CD14-positive monocyte (primary cell): ENCODE data around the gene TREML4. TPM values are rescaled to one million over a fixed set of nuclear protein-coding genes. Genes with fewer than 3 reads are reported as not detected.

Experiments used
- DNase-seq, 3 donors: peaks; one replicate each; pipeline ENCODE4 v3.0.0-alpha.2; 2011 to 2022
- H2AFZ ChIP-seq: 2 replicates; pipeline ENCODE4 v1.6.0; 2012; ENCODE audit warnings: mild to moderate bottlenecking, low read depth, low read length, inconsistent platforms; ENCODE audit not compliant: insufficient read depth, poor library complexity, severe bottlenecking
- H3K27ac ChIP-seq, 2 donors: 1 replicate in 1 of 2; 2 replicates in 1 of 2; pipeline ENCODE4 v1.5.1; 2012 to 2013; ENCODE audit warnings: low read length in 2 of 2, control low read depth in 1 of 2, inconsistent platforms in 1 of 2, low read depth in 1 of 2, mild to moderate bottlenecking in 1 of 2
- H3K27me3 ChIP-seq, 2 donors: one replicate each; pipeline versions ENCODE4 v1.6.0 to v1.6.1; 2011 to 2013; ENCODE audit warnings: low read length in 2 of 2; ENCODE audit not compliant: control insufficient read depth in 2 of 2, insufficient read depth in 2 of 2
- H3K36me3 ChIP-seq, 2 donors: replicated peaks in 1 of 2; 1 replicate in 1 of 2; 2 replicates in 1 of 2; pipeline versions ENCODE4 v1.5.1 to v1.6.1; 2012 to 2013; ENCODE audit warnings: low read length in 2 of 2, control low read depth in 1 of 2, inconsistent platforms in 1 of 2, mild to moderate bottlenecking in 1 of 2; ENCODE audit not compliant: insufficient read depth in 2 of 2, control insufficient read depth in 1 of 2
- H3K4me1 ChIP-seq, 2 donors: 1 replicate in 1 of 2; 2 replicates in 1 of 2; pipeline versions ENCODE4 v1.5.1 to v1.6.1; 2012 to 2013; ENCODE audit warnings: low read length in 2 of 2, control low read depth in 1 of 2, inconsistent platforms in 1 of 2, mild to moderate bottlenecking in 1 of 2, moderate library complexity in 1 of 2; ENCODE audit not compliant: insufficient read depth in 2 of 2, control insufficient read depth in 1 of 2
- H3K4me2 ChIP-seq: replicated peaks from 2 replicates; pipeline ENCODE3; 2012; ENCODE audit warnings: low read length, moderate library complexity, mild to moderate bottlenecking; ENCODE audit not compliant: poor library complexity, severe bottlenecking; ENCODE audit errors: extremely low read depth
- H3K4me3 ChIP-seq, 3 experiments: fragments of 200-600 bp in 1 of 3; sonication (generic) in 1 of 3; replicated peaks in 1 of 3; 1 replicate in 2 of 3; 2 replicates in 1 of 3; pipeline ENCODE4 v1.5.1; 2011 to 2013; ENCODE audit warnings: low read length in 3 of 3, mild to moderate bottlenecking in 3 of 3, control low read depth in 2 of 3, low read depth in 2 of 3, inconsistent platforms in 1 of 3, moderate library complexity in 1 of 3
- H3K79me2 ChIP-seq: 2 replicates; pipeline ENCODE4 v1.6.0; 2012; ENCODE audit warnings: mild to moderate bottlenecking, control low read depth, inconsistent platforms, low read length, moderate library complexity; ENCODE audit not compliant: insufficient read depth
- H3K9ac ChIP-seq: 2 replicates; pipeline ENCODE4 v1.6.0; 2017; ENCODE audit warnings: low read length, mild to moderate bottlenecking; ENCODE audit not compliant: insufficient read depth, poor library complexity, severe bottlenecking
- H3K9me3 ChIP-seq, 2 donors: replicated peaks in 1 of 2; 1 replicate in 1 of 2; 2 replicates in 1 of 2; pipeline versions ENCODE4 v1.5.1 to v1.6.1; 2012 to 2013; ENCODE audit warnings: low read length in 2 of 2, control low read depth in 1 of 2; ENCODE audit not compliant: control insufficient read depth in 1 of 2, insufficient read depth in 1 of 2
- H4K20me1 ChIP-seq: 2 replicates; pipeline ENCODE4 v1.6.0; 2012; ENCODE audit warnings: mild to moderate bottlenecking, low read length, control low read depth, moderate library complexity; ENCODE audit not compliant: insufficient read depth
- H3K27ac Mint-ChIP-seq, 7 donors: one replicate each; pipeline ENCODE4 v1.8.0; 2020; ENCODE audit warnings: mild to moderate bottlenecking in 7 of 7, mixed read lengths in 7 of 7, moderate library complexity in 6 of 7, inconsistent platforms in 2 of 7
- H3K27me3 Mint-ChIP-seq, 3 donors: one replicate each; pipeline ENCODE4 v1.8.0; 2021 to 2022; ENCODE audit warnings: low read depth in 3 of 3, mild to moderate bottlenecking in 3 of 3, mixed read lengths in 3 of 3, moderate library complexity in 3 of 3, inconsistent platforms in 1 of 3
- H3K36me3 Mint-ChIP-seq, 2 donors: one replicate each; pipeline ENCODE4 v1.8.0; 2020; ENCODE audit warnings: mixed read lengths in 2 of 2, inconsistent platforms in 1 of 2, mild to moderate bottlenecking in 1 of 2
- H3K4me1 Mint-ChIP-seq: one replicate; pipeline ENCODE4 v1.8.0; 2020; ENCODE audit warnings: mild to moderate bottlenecking, mixed read lengths
- H3K4me3 Mint-ChIP-seq, 2 donors: one replicate each; pipeline ENCODE4 v1.8.0; 2020; ENCODE audit warnings: mild to moderate bottlenecking in 2 of 2, mixed read lengths in 2 of 2, moderate library complexity in 1 of 2
- H3K9me3 Mint-ChIP-seq, 7 donors: one replicate each; pipeline ENCODE4 v1.8.0; 2020 to 2022; ENCODE audit warnings: mixed read lengths in 7 of 7, mild to moderate bottlenecking in 6 of 7, moderate library complexity in 6 of 7, inconsistent platforms in 2 of 7
- CTCF ChIP-seq: fragments of 200-600 bp; IDR thresholded peaks from one replicate; pipeline ENCODE4 v1.8.0; 2022; ENCODE audit warnings: antibody characterized with exemption, mild to moderate bottlenecking
- WGBS: methylation state at CpG from one replicate; pipeline ENCODE4 v1.1.5; 2013; ENCODE audit warnings: missing lambda C conversion rate; ENCODE audit not compliant: insufficient coverage; 5-methylcytosine and 5-hydroxymethylcytosine counted together
- intact Hi-C, 2 donors: fragments of 100-400 bp; cut with micrococcal nuclease; formaldehyde crosslinking; loops; one replicate each; pipeline versions ENCODE4 v1.15.0 to v1.15.1; 2023
- polyA plus RNA-seq, 3 donors: library from polyadenylated mRNA; depleted of rRNA in 1 of 3; unstranded in 2 of 3; stranded (reverse) in 1 of 3; fragments of 300-500 nt in 2 of 3; fragments of >200 nt in 1 of 3; fragmentation: Illumina TruSeq in 2 of 3; gene quantifications; 1 replicate in 2 of 3; 2 replicates in 1 of 3; pipeline ENCODE4 v1.2.3, GENCODE V29; 2012 to 2021

TREML4 gene
- polyA plus RNA-seq, 3 donors = not detected

- Mint-ChIP-seq H3K9me3 (peaks cover 11 to 17% (median 14%) of the 10 kb centered on the region in 7 donors), H3K4me1 (peaks cover 53% of the 10 kb centered on the region), H3K27me3 (peaks cover 0 to 2% (median 1%) of the 10 kb centered on the region in 3 donors), H3K27ac (no peak overlapping the region), H3K36me3 (peaks cover 13 to 19% of the 10 kb centered on the region in 2 donors), H3K4me3 (no peak overlapping the region)
- no peak overlapping the region for H3K4me2 ChIP-seq
- no peak for DNase-seq
- H3K27me3 ChIP-seq = no peaks in the 10 kb centered on the region
- no peak overlapping the region for H3K27ac ChIP-seq
- TF ChIP-seq CTCF = no peak
- no peaks in the 10 kb centered on the region for H4K20me1 ChIP-seq
- H3K9me3 ChIP-seq = peaks cover 14 to 15% of the 10 kb centered on the region in 2 donors
- intact Hi-C loops = loop anchor here (5.0 to 10.0 kb wide), 2 partner anchors 37 to 95 kb away; partner anchors contain the start of genes TREM1 (in 1 of the 2) and TREML4 (in 1 of the 2)
- 88% methylated on average over 1 of the region's 2 CpGs for WGBS
- no peak overlapping the region for H3K4me3 ChIP-seq
- H2AFZ ChIP-seq = no peak overlapping the region
- no peak overlapping the region for H3K9ac ChIP-seq
- H3K36me3 ChIP-seq = no peaks in the 10 kb centered on the region
- no peaks in the 10 kb centered on the region for H3K79me2 ChIP-seq
- H3K4me1 ChIP-seq = peaks cover 49% of the 10 kb centered on the region in 2 donors
These were observed 38.2 kb upstream of the TREML4 start for GRCh38 chr6:41189967-41190366.

- intact Hi-C loops = no loop called here
- H3K27me3 ChIP-seq = no peaks in the 10 kb centered on the region
- no peak overlapping the region for H3K9ac ChIP-seq
- peaks cover 14 to 15% of the 10 kb centered on the region in 2 donors for H3K9me3 ChIP-seq
- no peak overlapping the region for H3K4me2 ChIP-seq
- TF ChIP-seq CTCF = no peak
- H3K4me3 ChIP-seq = no peak overlapping the region
- H3K27ac ChIP-seq = no peak overlapping the region
- no CpG with 5 or more reads among the region's 3 CpGs for WGBS
- H3K79me2 ChIP-seq = no peaks in the 10 kb centered on the region
- H3K36me3 Mint-ChIP-seq = peaks cover 13 to 24% of the 10 kb centered on the region in 2 donors
- H3K27me3 Mint-ChIP-seq = peaks cover under 1 to 3% (median 1%) of the 10 kb centered on the region in 3 donors
- H3K4me3 Mint-ChIP-seq = no peak overlapping the region
- DNase-seq = no peak
- no peaks in the 10 kb centered on the region for H4K20me1 ChIP-seq
- no peak overlapping the region for H2AFZ ChIP-seq
- H3K4me1 Mint-ChIP-seq = peaks cover 45% of the 10 kb centered on the region
- peaks cover 11 to 17% (median 14%) of the 10 kb centered on the region in 7 donors for H3K9me3 Mint-ChIP-seq
- H3K36me3 ChIP-seq = no peaks in the 10 kb centered on the region
- H3K4me1 ChIP-seq = peaks cover 40 to 41% of the 10 kb centered on the region in 2 donors
- peak overlapping the region in 3 of 7 donors; percentile 22 to 79 (median 26) for H3K27ac Mint-ChIP-seq
These were observed 37.4 kb upstream of the TREML4 start for GRCh38 chr6:41190791-41191190.
